HepG2 (cell line): Measurements from ENCODE around the gene SRSF7. TPM values are rescaled to one million over a fixed set of nuclear protein-coding genes. Genes with fewer than 3 reads are reported as not detected.

Experiments
- ATAC-seq: fragments of 200-7000 bp; cut with Tn5 transposase; 3 replicates; pipeline ENCODE4 v1.9.1; 2020; ENCODE audit warnings: mild to moderate bottlenecking, moderate library complexity
- BruUV-seq: library from RNA; stranded (reverse); fragments of 400-500 nt; replicated peaks from 2 replicates; lab custom pipeline; 2021; lab: Mats Ljungman, UMichigan
- CTCF ChIA-PET: fragments of 300-600 bp; formaldehyde crosslinking; extraction: SDS; loops from one replicate; lab custom pipeline; 2021; ENCODE audit warnings: low total read pairs, inconsistent platforms, low intra/inter-chr PET ratio; lab: Yijun Ruan, JAX
- POLR2A ChIA-PET: fragments of 350-600 bp; sonication (Branson Sonifier 250); formaldehyde crosslinking; loops from one replicate; lab custom pipeline; 2020; ENCODE audit warnings: antibody characterized with exemption, inconsistent platforms; lab: Yijun Ruan, JAX
- DNase-seq: peaks from one replicate; pipeline ENCODE4 v3.0.0-alpha.2; 2015; ENCODE audit warnings: low spot score
- FAIRE-seq: peaks from 3 replicates; lab custom pipeline; 2011; peaks lifted over from hg19 to GRCh38; lab: Jason Lieb, UNC
- H2AFZ ChIP-seq: one replicate; pipeline ENCODE4 v1.6.1; 2011; ENCODE audit warnings: low read length, inconsistent platforms
- H3K27ac ChIP-seq: fragments of 300-600 bp; 3 replicates; pipeline ENCODE4 v1.8.0; 2011; ENCODE audit warnings: mixed run types, mild to moderate bottlenecking, mixed read lengths, low read length, inconsistent platforms; ENCODE audit not compliant: insufficient read depth; ENCODE audit errors: extremely low read length
- H3K27me3 ChIP-seq, 2 experiments: fragments of 200-600 bp in 1 of 2; 2 replicates in 1 of 2; 3 replicates in 1 of 2; pipeline versions ENCODE4 v1.6.0 to v1.8.0; 2011; ENCODE audit warnings: low read length in 2 of 2, mild to moderate bottlenecking in 2 of 2, moderate library complexity in 2 of 2, inconsistent platforms in 1 of 2; ENCODE audit not compliant: insufficient read depth in 2 of 2, control insufficient read depth in 1 of 2
- H3K36me3 ChIP-seq, 2 experiments: fragments of 200-600 bp in 1 of 2; replicated peaks in 1 of 2; 2 replicates in 1 of 2; 3 replicates in 1 of 2; pipeline versions ENCODE4 v1.5.1 to v1.8.0; 2011; ENCODE audit warnings: low read length in 2 of 2, inconsistent platforms in 1 of 2; ENCODE audit not compliant: insufficient read depth in 2 of 2, control insufficient read depth in 1 of 2
- H3K4me1 ChIP-seq: 2 replicates; pipeline ENCODE4 v1.5.1; 2012; ENCODE audit warnings: low read length, inconsistent platforms; ENCODE audit not compliant: insufficient read depth
- H3K4me2 ChIP-seq: 2 replicates; pipeline ENCODE4 v1.6.0; 2011; ENCODE audit warnings: low read depth, low read length, inconsistent platforms
- H3K4me3 ChIP-seq, 3 experiments: fragments of 200-600 bp in 1 of 3; sonication (generic), shearing (Covaris generic) in 1 of 3; replicated peaks in 1 of 3; 2 replicates each; pipeline ENCODE4 v1.5.1; 2011 to 2016; ENCODE audit warnings: low read length in 3 of 3, inconsistent platforms in 2 of 3, low read depth in 2 of 3, mild to moderate bottlenecking in 2 of 3, control low read depth in 1 of 3, mixed read lengths in 1 of 3; ENCODE audit not compliant: insufficient read depth in 1 of 3
- H3K79me2 ChIP-seq: one replicate; pipeline ENCODE4 v1.6.1; 2011; ENCODE audit warnings: low read length, inconsistent platforms; ENCODE audit not compliant: insufficient read depth
- H3K9ac ChIP-seq: 2 replicates; pipeline ENCODE4 v1.6.0; 2011; ENCODE audit warnings: mild to moderate bottlenecking, low read depth, low read length, inconsistent platforms; ENCODE audit not compliant: insufficient read depth
- H3K9me3 ChIP-seq: 2 replicates; pipeline ENCODE4 v1.5.1; 2012; ENCODE audit warnings: mild to moderate bottlenecking, low read length
- H4K20me1 ChIP-seq: 2 replicates; pipeline ENCODE4 v1.6.0; 2011; ENCODE audit warnings: inconsistent platforms, mild to moderate bottlenecking, low read length, moderate library complexity; ENCODE audit not compliant: insufficient read depth
- NR2F6 ChIP-seq, 2 experiments: IDR thresholded peaks; 2 replicates each; pipeline ENCODE4 v1.6.1; 2016; ENCODE audit warnings: antibody characterized with exemption in 1 of 2, mild to moderate bottlenecking in 1 of 2
- PITX1 ChIP-seq: sonication (generic); formaldehyde crosslinking; IDR thresholded peaks from 2 replicates; pipeline ENCODE4 v1.5.1; 2020; ENCODE audit warnings: mild to moderate bottlenecking, missing genetic modification reagents
- PRPF4 ChIP-seq: fragments of 200-400 bp; formaldehyde crosslinking; IDR thresholded peaks from 2 replicates; pipeline ENCODE4 v1.6.1; 2016; ENCODE audit warnings: low read length, low read depth; ENCODE audit not compliant: poor library complexity, severe bottlenecking
- SMC3 ChIP-seq: IDR thresholded peaks from 2 replicates; pipeline ENCODE4 v1.6.1; 2011; ENCODE audit warnings: low read length, improper control_type of control experiment
- TFDP2 ChIP-seq: sonication (generic); formaldehyde crosslinking; IDR thresholded peaks from 2 replicates; pipeline ENCODE4 v1.4.0; 2020; ENCODE audit warnings: missing genetic modification reagents
- ZBTB21 ChIP-seq: sonication (generic); formaldehyde crosslinking; IDR thresholded peaks from 2 replicates; pipeline ENCODE4 v1.4.0; 2020; ENCODE audit warnings: missing genetic modification reagents
- ZBTB42 ChIP-seq: sonication (generic); formaldehyde crosslinking; IDR thresholded peaks from 2 replicates; pipeline ENCODE4 v1.5.0; 2020; ENCODE audit warnings: mild to moderate bottlenecking, missing genetic modification reagents
- ZNF460 ChIP-seq: sonication (generic); formaldehyde crosslinking; IDR thresholded peaks from 2 replicates; pipeline ENCODE4 v1.5.1; 2020; ENCODE audit warnings: missing genetic modification reagents, mild to moderate bottlenecking, borderline replicate concordance
- ZNF614 ChIP-seq: IDR thresholded peaks from 2 replicates; pipeline ENCODE4 v1.6.1; 2018; ENCODE audit warnings: missing biosample characterization, missing genetic modification reagents, inconsistent platforms, borderline replicate concordance
- ZNF619 ChIP-seq: sonication (generic); formaldehyde crosslinking; IDR thresholded peaks from 2 replicates; pipeline ENCODE4 v1.4.0; 2020; ENCODE audit warnings: mild to moderate bottlenecking, missing genetic modification reagents
- ZNF782 ChIP-seq: sonication (generic); formaldehyde crosslinking; IDR thresholded peaks from 2 replicates; pipeline ENCODE4 v1.4.0; 2020; ENCODE audit warnings: missing genetic modification reagents, mild to moderate bottlenecking, borderline replicate concordance
- WGBS: methylation state at CpG from one replicate; pipeline ENCODE4 v1.1.6; 2017; ENCODE audit warnings: low lambda C conversion rate; 5-methylcytosine and 5-hydroxymethylcytosine counted together
- in situ Hi-C: cut with HindIII; loops from 2 replicates; pipeline ENCODE4 v1.10.0; 2017; ENCODE audit warnings: low pct_unique_long_range_greater_than_20kb; ENCODE audit not compliant: extremely low pct_ligation_motif_present
- intact Hi-C: fragments of 100-400 bp; cut with micrococcal nuclease; formaldehyde crosslinking; loops from one replicate; pipeline ENCODE4 v1.10.0; 2022; ENCODE audit not compliant: unreplicated experiment
- polyA plus RNA-seq, 8 experiments: library from polyadenylated mRNA; depleted of rRNA in 3 of 8; stranded (reverse) in 7 of 8; unstranded in 1 of 8; fragments of >200 nt; fragmentation: Illumina TruSeq in 4 of 8; extraction: Trizol in 4 of 8; gene quantifications; 2 replicates each; pipeline versions ENCODE4 v1.2.1 to v1.2.3, GENCODE V29; 2011 to 2016; ENCODE audit warnings: low read depth in 4 of 8, missing spikeins in 1 of 8, mixed read lengths in 1 of 8; ENCODE audit not compliant: insufficient read depth in 1 of 8
- total RNA-seq, 5 experiments: library from RNA; depleted of rRNA; stranded (reverse); fragments of >200 nt; fragmentation: Illumina TruSeq; extraction: Trizol; gene quantifications; 2 replicates each; pipeline ENCODE4 v1.2.3, GENCODE V29; 2016; ENCODE audit warnings: low read depth in 1 of 5
- TF ChIP-seq, protein P1 (sequence below), 2 experiments: sonication (generic) in 1 of 2; formaldehyde crosslinking in 1 of 2; IDR thresholded peaks; 2 replicates each; pipeline versions ENCODE4 v1.6.1 to v1.9.0; 2014 to 2022; ENCODE audit warnings: antibody characterized with exemption in 1 of 2, borderline replicate concordance in 1 of 2, inconsistent platforms in 1 of 2, low read depth in 1 of 2, missing genetic modification reagents in 1 of 2
- TF ChIP-seq, protein P2 (sequence below): sonication (generic); formaldehyde crosslinking; conservative IDR thresholded peaks from 2 replicates; pipeline ENCODE4 v1.4.0; 2020; ENCODE audit warnings: missing genetic modification reagents

Gene SRSF7
- total and polyA plus RNA-seq, 2 of the 13 experiments (the other 11 are each of a cell fraction or from before 2014, with no cell fraction given), result 172 to 275 TPM

DNA sequence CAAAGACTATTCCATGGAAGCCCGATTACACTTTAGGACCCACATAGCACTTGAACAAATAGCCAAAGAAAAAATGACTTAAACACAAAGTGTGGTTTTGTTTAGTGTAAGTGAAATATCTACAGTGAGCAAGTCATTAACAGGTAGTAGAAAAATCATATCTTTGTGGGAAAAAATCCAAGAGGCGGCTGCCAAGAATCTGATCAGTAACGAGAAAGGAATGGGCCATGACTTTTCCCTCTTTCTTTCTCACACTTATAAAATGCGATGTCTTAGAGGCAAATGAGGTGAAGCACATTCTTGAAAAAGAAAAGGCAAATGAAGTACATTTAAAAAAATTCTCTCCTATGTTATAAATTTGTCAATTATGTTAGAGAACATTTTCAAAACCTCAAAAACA lies 14.0 kb upstream of the SRSF7 start:
- FAIRE-seq (no peak), ATAC-seq (no peak), DNase-seq (no peak)
- no TSS peak for BruUV-seq
- no peaks in the 10 kb centered on the region for H3K9me3 ChIP-seq
- H3K4me2 ChIP-seq, result no peak overlapping the region
- no peak overlapping the region for H3K4me3 ChIP-seq
- 66% methylated on average over 4 of the region's 4 CpGs for WGBS
- no peaks in the 10 kb centered on the region for H3K36me3 ChIP-seq
- H4K20me1 ChIP-seq, result no peaks in the 10 kb centered on the region
- H2AFZ ChIP-seq, result no peak overlapping the region
- TF ChIP-seq ZBTB21 (CRISPR knock-in tag) (no peak), PRPF4 (no peak), PITX1 (no peak), NR2F6 (IDR thresholded peaks at IDR 0.05) (no peak), NR2F6 (CRISPR knock-in tag; IDR thresholded peaks at IDR 0.05) (no peak), SMC3 (no peak), ZNF460 (no peak), ZNF614 (CRISPR knock-in tag) (no peak), ZNF782 (no peak), TFDP2 (no peak), ZNF619 (no peak), ZBTB42 (CRISPR knock-in tag) (no peak)
- TF ChIP-seq, protein P1, sequence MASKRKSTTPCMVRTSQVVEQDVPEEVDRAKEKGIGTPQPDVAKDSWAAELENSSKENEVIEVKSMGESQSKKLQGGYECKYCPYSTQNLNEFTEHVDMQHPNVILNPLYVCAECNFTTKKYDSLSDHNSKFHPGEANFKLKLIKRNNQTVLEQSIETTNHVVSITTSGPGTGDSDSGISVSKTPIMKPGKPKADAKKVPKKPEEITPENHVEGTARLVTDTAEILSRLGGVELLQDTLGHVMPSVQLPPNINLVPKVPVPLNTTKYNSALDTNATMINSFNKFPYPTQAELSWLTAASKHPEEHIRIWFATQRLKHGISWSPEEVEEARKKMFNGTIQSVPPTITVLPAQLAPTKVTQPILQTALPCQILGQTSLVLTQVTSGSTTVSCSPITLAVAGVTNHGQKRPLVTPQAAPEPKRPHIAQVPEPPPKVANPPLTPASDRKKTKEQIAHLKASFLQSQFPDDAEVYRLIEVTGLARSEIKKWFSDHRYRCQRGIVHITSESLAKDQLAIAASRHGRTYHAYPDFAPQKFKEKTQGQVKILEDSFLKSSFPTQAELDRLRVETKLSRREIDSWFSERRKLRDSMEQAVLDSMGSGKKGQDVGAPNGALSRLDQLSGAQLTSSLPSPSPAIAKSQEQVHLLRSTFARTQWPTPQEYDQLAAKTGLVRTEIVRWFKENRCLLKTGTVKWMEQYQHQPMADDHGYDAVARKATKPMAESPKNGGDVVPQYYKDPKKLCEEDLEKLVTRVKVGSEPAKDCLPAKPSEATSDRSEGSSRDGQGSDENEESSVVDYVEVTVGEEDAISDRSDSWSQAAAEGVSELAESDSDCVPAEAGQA (IDR thresholded peaks at IDR 0.05; ENCODE audit: low read depth), result no peak
- TF ChIP-seq, protein P1 (CRISPR knock-in tag; IDR thresholded peaks at IDR 0.05; ENCODE audit: borderline replicate concordance), result no peak
- TF ChIP-seq, protein P2, sequence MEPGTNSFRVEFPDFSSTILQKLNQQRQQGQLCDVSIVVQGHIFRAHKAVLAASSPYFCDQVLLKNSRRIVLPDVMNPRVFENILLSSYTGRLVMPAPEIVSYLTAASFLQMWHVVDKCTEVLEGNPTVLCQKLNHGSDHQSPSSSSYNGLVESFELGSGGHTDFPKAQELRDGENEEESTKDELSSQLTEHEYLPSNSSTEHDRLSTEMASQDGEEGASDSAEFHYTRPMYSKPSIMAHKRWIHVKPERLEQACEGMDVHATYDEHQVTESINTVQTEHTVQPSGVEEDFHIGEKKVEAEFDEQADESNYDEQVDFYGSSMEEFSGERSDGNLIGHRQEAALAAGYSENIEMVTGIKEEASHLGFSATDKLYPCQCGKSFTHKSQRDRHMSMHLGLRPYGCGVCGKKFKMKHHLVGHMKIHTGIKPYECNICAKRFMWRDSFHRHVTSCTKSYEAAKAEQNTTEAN, result no peak
- CTCF ChIA-PET, result no interaction called here
- intact Hi-C loops, result no loop called here
- peaks cover 34% of the 10 kb centered on the region for H3K4me1 ChIP-seq
- no peak overlapping the region for H3K27ac ChIP-seq
- H3K79me2 ChIP-seq, result no peaks in the 10 kb centered on the region
- H3K9ac ChIP-seq, result no peak overlapping the region
- POLR2A ChIA-PET, result interaction anchor here (0.7 kb wide), 1 partner anchor 14 kb away, joined by 4 read pairs; the partner anchor contains the start of gene SRSF7
- in situ Hi-C loops, result no loop called here
- no peaks in the 10 kb centered on the region for H3K27me3 ChIP-seq
